ENCODE data around the gene C1R.
A peak's percentile ranks its signal among the peaks of the same experiment; 100 is the strongest.
"Not testable (repeated sequence)": the region's sequence is repeated elsewhere in the genome, so short reads cannot be mapped to it uniquely, and the experiment has no call there.

C1R gene

GRCh38 chr12:7060353-7060954 is 31.8 kb downstream of the C1R start, which contains the start of gene C1S:
Gene C1S (plus strand): TSS chr12:7060718. CDS start chr12:7061913, 1,195 bp downstream.
- TF ChIP-seq CTCF (IDR thresholded peaks at IDR 0.05; ENCODE audit: control insufficient read depth, insufficient read depth, low read depth, low read length, missing control alignments) = peak; percentile 98
- peak within 1 kb of the TSS; percentile 55 for H3K4me3 ChIP-seq (ENCODE audit: control insufficient read depth, low read depth, low read length)
- peak; percentile 98 for DNase-seq (ENCODE audit: low read depth)

GRCh38 chr12:7059780-7060179 is 32.5 kb downstream of the C1R start:
- DNase-seq (ENCODE audit: low read depth) = no peak
- TF ChIP-seq CTCF (IDR thresholded peaks at IDR 0.05; ENCODE audit: control insufficient read depth, insufficient read depth, low read depth, low read length, missing control alignments) = no peak
- H3K4me3 ChIP-seq (ENCODE audit: control insufficient read depth, low read depth, low read length) = no peak overlapping the region

GRCh38 chr12:7058850-7059395 is 33.3 kb downstream of the C1R start:
- TF ChIP-seq CTCF (IDR thresholded peaks at IDR 0.05; ENCODE audit: control insufficient read depth, insufficient read depth, low read depth, low read length, missing control alignments) = no peak
- H3K4me3 ChIP-seq (ENCODE audit: control insufficient read depth, low read depth, low read length) = no peak overlapping the region
- DNase-seq (ENCODE audit: low read depth) = no peak

GRCh38 chr12:7058163-7058845 is 33.9 kb downstream of the C1R start:
- no peak overlapping the region for H3K4me3 ChIP-seq (ENCODE audit: control insufficient read depth, low read depth, low read length)
- no peak for DNase-seq (ENCODE audit: low read depth)
- TF ChIP-seq CTCF (IDR thresholded peaks at IDR 0.05; ENCODE audit: control insufficient read depth, insufficient read depth, low read depth, low read length, missing control alignments) = no peak

- not testable (repeated sequence) for H3K4me3 ChIP-seq (ENCODE audit: control insufficient read depth, low read depth, low read length); DNase-seq (ENCODE audit: low read depth)
Measured at GRCh38 chr12:7055736-7056135, 36.5 kb downstream of the C1R start.

- no peak for TF ChIP-seq CTCF (IDR thresholded peaks at IDR 0.05; ENCODE audit: control insufficient read depth, insufficient read depth, low read depth, low read length, missing control alignments)
- H3K4me3 ChIP-seq (ENCODE audit: control insufficient read depth, low read depth, low read length) = no peak overlapping the region
Measured at GRCh38 chr12:7054925-7055324, 37.3 kb downstream of the C1R start.

GRCh38 chr12:7049973-7050372 is 42.3 kb downstream of the C1R start:
- not testable (repeated sequence) for DNase-seq (ENCODE audit: low read depth); H3K4me3 ChIP-seq (ENCODE audit: control insufficient read depth, low read depth, low read length)

More at GRCh38 chr12:7054925-7055324, 37.3 kb downstream of the C1R start:
- no peak for DNase-seq (ENCODE audit: low read depth)

- DNase-seq (ENCODE audit: low read depth); H3K4me3 ChIP-seq (ENCODE audit: control insufficient read depth, low read depth, low read length): not testable (repeated sequence)
Measured at GRCh38 chr12:7049445-7049951, 42.7 kb downstream of the C1R start.

All from AG09309 (cell line).